Measurements from ENCODE around the gene BCAR1.

- TF ChIP-seq EP300 (IDR thresholded peaks at IDR 0.05; ENCODE audit: borderline replicate concordance in 1 of 2, control insufficient read depth in 1 of 2, low read depth in 2 of 2, low read length in 2 of 2): no peak
- TF ChIP-seq NFYB (IDR thresholded peaks at IDR 0.05; ENCODE audit: insufficient read depth, low read depth, low read length): no peak
- no peak for TF ChIP-seq BHLHE40 (IDR thresholded peaks at IDR 0.05; ENCODE audit: borderline replicate concordance in 1 of 2, low read depth in 2 of 2, low read length in 1 of 2)
- TF ChIP-seq GATAD2B (conservative IDR thresholded peaks at IDR 0.05; ENCODE audit: low read depth): no peak
- no peak for TF ChIP-seq POLR2AphosphoS5 (IDR thresholded peaks at IDR 0.05; ENCODE audit: low read length)
- no peak for TF ChIP-seq REST (IDR thresholded peaks at IDR 0.05; ENCODE audit: low read depth, low read length)
- TF ChIP-seq SUPT20H (IDR thresholded peaks at IDR 0.05; ENCODE audit: borderline replicate concordance, control insufficient read depth, low read depth, low read length): no peak
- no peak for TF ChIP-seq IRF3 (IDR thresholded peaks at IDR 0.05)
- no peak for TF ChIP-seq PKNOX1 (IDR thresholded peaks at IDR 0.05)
- no peak for TF ChIP-seq CTCF (IDR thresholded peaks at IDR 0.05 in 2 of 3, conservative IDR thresholded peaks at IDR 0.05 in 1 of 3; ENCODE audit: control insufficient read depth in 2 of 3, extremely low read depth in 1 of 3, insufficient read depth in 1 of 3, low read depth in 3 of 3, low read length in 3 of 3)
- no peak for TF ChIP-seq SRF (IDR thresholded peaks at IDR 0.05; ENCODE audit: low read depth in 2 of 2, low read length in 2 of 2)
- no peak for TF ChIP-seq SKIL (IDR thresholded peaks at IDR 0.05; ENCODE audit: low read depth, poor library complexity, severe bottlenecking)
- no peak for TF ChIP-seq ESRRA (IDR thresholded peaks at IDR 0.05; ENCODE audit: low read length)
- no peak for TF ChIP-seq CBFB (IDR thresholded peaks at IDR 0.05; ENCODE audit: low read depth)
These were observed 28.9 kb upstream of the BCAR1 start for GRCh38 chr16:75280331-75280804.
